Chondrocyte (in vitro differentiated cells): Measurements from ENCODE around the gene CTNND1. TPM values are rescaled to one million over a fixed set of nuclear protein-coding genes. Genes with fewer than 3 reads are reported as not detected.

Source experiments
- DNase-seq: peaks from one replicate; pipeline ENCODE4 v3.0.0; 2021; ENCODE audit warnings: mixed read lengths, low spot score
- H3K27ac Mint-ChIP-seq: one replicate; pipeline ENCODE4 v1.8.0; 2021; ENCODE audit warnings: mild to moderate bottlenecking, moderate library complexity, mixed read lengths; ENCODE audit not compliant: unreplicated experiment
- H3K27me3 Mint-ChIP-seq: 2 replicates; pipeline ENCODE4 v1.8.0; 2021; ENCODE audit warnings: low read depth, mixed read lengths
- H3K36me3 Mint-ChIP-seq: 2 replicates; pipeline ENCODE4 v1.8.0; 2021; ENCODE audit warnings: low read depth, mixed read lengths
- H3K4me1 Mint-ChIP-seq: 2 replicates; pipeline ENCODE4 v1.8.0; 2021; ENCODE audit warnings: low read depth, mild to moderate bottlenecking, mixed read lengths
- H3K4me3 Mint-ChIP-seq: one replicate; pipeline ENCODE4 v1.8.0; 2021; ENCODE audit warnings: mild to moderate bottlenecking, moderate library complexity, mixed read lengths; ENCODE audit not compliant: unreplicated experiment
- H3K9me3 Mint-ChIP-seq: 2 replicates; pipeline ENCODE4 v1.8.0; 2021; ENCODE audit warnings: low read depth, mixed read lengths
- CTCF ChIP-seq: fragments of 200-600 bp; sonication (generic); IDR thresholded peaks from 2 replicates; pipeline ENCODE4 v1.5.0; 2021; ENCODE audit warnings: antibody characterized with exemption, mild to moderate bottlenecking, moderate library complexity
- total RNA-seq: library from RNA; stranded (reverse); gene quantifications from 3 replicates; pipeline ENCODE4 v1.2.1, GENCODE V29; 2021

Gene CTNND1
- total RNA-seq, 1 donor from 2014 or later, result 126 TPM

- Mint-ChIP-seq H3K36me3 (peaks cover 52% of the 10 kb centered on the region), H3K27me3 (no peaks in the 10 kb centered on the region), H3K4me1 (no peaks in the 10 kb centered on the region), H3K9me3 (no peaks in the 10 kb centered on the region), H3K4me3 (no peak overlapping the region), H3K27ac (no peak overlapping the region)
- TF ChIP-seq CTCF, result no peak
- no peak for DNase-seq
Measured at GRCh38 chr11:57812634-57813033, 51.0 kb downstream of the CTNND1 start.

GRCh38 chr11:57815476-57815875 lies 53.9 kb downstream of the CTNND1 start:
- Mint-ChIP-seq H3K4me1 (no peaks in the 10 kb centered on the region), H3K27me3 (no peaks in the 10 kb centered on the region), H3K9me3 (no peaks in the 10 kb centered on the region), H3K4me3 (no peak overlapping the region), H3K36me3 (peaks cover 44% of the 10 kb centered on the region), H3K27ac (no peak overlapping the region)
- TF ChIP-seq CTCF, result no peak
- DNase-seq, result no peak

- Mint-ChIP-seq H3K4me1 (no peaks in the 10 kb centered on the region), H3K27ac (no peak overlapping the region), H3K36me3 (peaks cover 44% of the 10 kb centered on the region), H3K9me3 (no peaks in the 10 kb centered on the region), H3K27me3 (no peaks in the 10 kb centered on the region), H3K4me3 (no peak overlapping the region)
- DNase-seq, result no peak
- TF ChIP-seq CTCF, result no peak
Measured at GRCh38 chr11:57815877-57816276, 54.3 kb downstream of the CTNND1 start.

DNA sequence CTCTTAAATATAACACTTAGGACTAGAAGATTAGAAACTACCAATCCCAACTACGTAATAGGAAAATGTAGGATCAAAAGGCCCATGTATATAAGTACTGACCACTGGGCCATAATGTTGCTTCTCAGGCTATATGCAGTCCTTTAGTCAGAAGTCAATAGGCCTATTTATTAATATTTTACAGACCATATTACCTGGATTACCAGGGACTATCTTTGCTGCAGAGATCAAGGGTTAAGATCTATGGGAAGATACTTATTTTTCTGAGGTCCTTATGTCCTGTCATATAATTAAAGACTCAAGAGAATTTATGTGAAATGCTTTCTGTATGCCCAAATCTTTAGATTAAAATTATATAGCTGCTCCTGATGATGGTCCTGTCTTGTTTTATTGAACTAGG lies 57.2 kb downstream of the CTNND1 start:
- no peaks in the 10 kb centered on the region for H3K4me1 Mint-ChIP-seq
- no peaks in the 10 kb centered on the region for H3K9me3 Mint-ChIP-seq
- no peaks in the 10 kb centered on the region for H3K27me3 Mint-ChIP-seq
- H3K4me3 Mint-ChIP-seq, result no peak overlapping the region
- H3K27ac Mint-ChIP-seq, result no peak overlapping the region
- no peak for TF ChIP-seq CTCF
- DNase-seq, result no peak
- peaks cover 44% of the 10 kb centered on the region for H3K36me3 Mint-ChIP-seq

GRCh38 chr11:57819252-57819979 lies 57.8 kb downstream of the CTNND1 start:
- H3K27me3 Mint-ChIP-seq, result no peaks in the 10 kb centered on the region
- no peak for DNase-seq

More at GRCh38 chr11:57819252-57819979, 57.8 kb downstream of the CTNND1 start:
- no peaks in the 10 kb centered on the region for H3K4me1 Mint-ChIP-seq
- H3K27ac Mint-ChIP-seq, result no peak overlapping the region
- TF ChIP-seq CTCF, result no peak
- H3K9me3 Mint-ChIP-seq, result no peaks in the 10 kb centered on the region
- no peak overlapping the region for H3K4me3 Mint-ChIP-seq
- H3K36me3 Mint-ChIP-seq, result peaks cover 40% of the 10 kb centered on the region
